Measurements from ENCODE around the gene LRRC49.

Gene LRRC49

GRCh38 chr15:71057581-71057980 is 165.0 kb downstream of the LRRC49 start:
- DNase-seq (ENCODE audit: low spot score), result no peak
- TF ChIP-seq, protein P1, sequence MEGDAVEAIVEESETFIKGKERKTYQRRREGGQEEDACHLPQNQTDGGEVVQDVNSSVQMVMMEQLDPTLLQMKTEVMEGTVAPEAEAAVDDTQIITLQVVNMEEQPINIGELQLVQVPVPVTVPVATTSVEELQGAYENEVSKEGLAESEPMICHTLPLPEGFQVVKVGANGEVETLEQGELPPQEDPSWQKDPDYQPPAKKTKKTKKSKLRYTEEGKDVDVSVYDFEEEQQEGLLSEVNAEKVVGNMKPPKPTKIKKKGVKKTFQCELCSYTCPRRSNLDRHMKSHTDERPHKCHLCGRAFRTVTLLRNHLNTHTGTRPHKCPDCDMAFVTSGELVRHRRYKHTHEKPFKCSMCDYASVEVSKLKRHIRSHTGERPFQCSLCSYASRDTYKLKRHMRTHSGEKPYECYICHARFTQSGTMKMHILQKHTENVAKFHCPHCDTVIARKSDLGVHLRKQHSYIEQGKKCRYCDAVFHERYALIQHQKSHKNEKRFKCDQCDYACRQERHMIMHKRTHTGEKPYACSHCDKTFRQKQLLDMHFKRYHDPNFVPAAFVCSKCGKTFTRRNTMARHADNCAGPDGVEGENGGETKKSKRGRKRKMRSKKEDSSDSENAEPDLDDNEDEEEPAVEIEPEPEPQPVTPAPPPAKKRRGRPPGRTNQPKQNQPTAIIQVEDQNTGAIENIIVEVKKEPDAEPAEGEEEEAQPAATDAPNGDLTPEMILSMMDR (IDR thresholded peaks at IDR 0.05; ENCODE audit: extremely low read depth, insufficient read depth, missing control alignments), result no peak
- in situ Hi-C loops (cut with MboI; ENCODE audit: low pct_unique_long_range_greater_than_20kb, low sequenced_read_pairs, unreplicated experiment), result no loop called here

DNA sequence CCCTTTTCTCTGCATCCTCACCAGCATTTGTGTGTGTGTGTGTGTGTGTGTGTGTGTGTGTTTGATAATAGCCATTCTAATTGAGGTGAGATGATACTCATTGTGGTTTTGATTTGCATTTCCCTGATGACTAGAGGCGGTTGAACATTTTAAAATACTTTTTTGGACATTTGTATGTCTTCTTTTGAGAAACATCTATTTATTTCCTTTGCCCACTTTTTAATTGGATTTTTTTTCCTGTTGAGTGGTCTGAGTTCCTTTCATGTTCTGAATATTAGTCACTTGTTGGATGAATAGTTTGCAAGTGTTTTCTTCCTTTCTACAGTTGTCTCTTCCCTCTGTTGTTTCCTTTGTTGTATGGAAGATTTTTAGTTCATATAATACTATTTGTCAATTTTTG is 168.4 kb downstream of the LRRC49 start:
- TF ChIP-seq, protein P1 (IDR thresholded peaks at IDR 0.05; ENCODE audit: extremely low read depth, insufficient read depth, missing control alignments), result no peak
- in situ Hi-C loops (cut with MboI; ENCODE audit: low pct_unique_long_range_greater_than_20kb, low sequenced_read_pairs, unreplicated experiment), result no loop called here
- no peak for DNase-seq (ENCODE audit: low spot score)

DNA sequence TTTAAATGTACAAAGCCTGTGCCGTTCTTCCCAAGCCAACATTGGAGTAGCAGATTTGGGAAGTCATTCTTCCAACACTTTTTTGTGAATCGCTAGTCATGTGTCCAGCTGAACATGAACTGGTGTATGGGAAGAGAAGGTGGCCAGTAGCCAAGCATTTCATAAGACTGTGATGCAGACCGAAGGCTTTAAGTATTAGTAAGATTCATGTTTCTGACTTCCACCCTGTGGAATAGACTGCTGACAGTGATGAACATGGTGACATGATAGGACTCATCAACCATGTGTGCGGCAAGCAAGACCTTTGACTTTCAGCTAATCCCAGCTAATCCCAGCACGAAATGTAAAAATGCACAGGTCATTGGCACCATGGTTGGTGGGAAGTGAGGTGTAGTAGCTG is 174.4 kb downstream of the LRRC49 start:
- TF ChIP-seq, protein P1 (IDR thresholded peaks at IDR 0.05; ENCODE audit: extremely low read depth, insufficient read depth, missing control alignments), result no peak
- in situ Hi-C loops (cut with MboI; ENCODE audit: low pct_unique_long_range_greater_than_20kb, low sequenced_read_pairs, unreplicated experiment), result no loop called here
- no peak for DNase-seq (ENCODE audit: low spot score)

DNA sequence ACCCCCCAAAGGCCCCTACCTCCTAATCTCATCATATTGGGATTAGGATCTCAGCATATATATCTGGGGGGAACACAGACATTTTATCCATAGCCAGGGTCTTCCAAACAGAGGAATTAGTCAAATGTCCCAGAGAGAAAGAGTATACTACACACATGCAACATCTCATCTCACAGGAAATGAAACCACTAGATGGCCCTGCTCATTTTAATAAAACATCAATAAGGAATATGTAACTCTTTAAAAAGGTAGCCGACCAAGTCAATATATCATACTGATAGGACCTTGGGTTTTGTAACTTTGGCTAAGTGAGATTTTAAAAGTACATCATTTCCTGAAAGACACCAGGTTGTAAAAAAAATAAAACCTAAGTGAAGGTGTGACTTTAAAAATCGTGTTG is 177.1 kb downstream of the LRRC49 start:
- no peak for DNase-seq (ENCODE audit: low spot score)
- TF ChIP-seq, protein P1 (IDR thresholded peaks at IDR 0.05; ENCODE audit: extremely low read depth, insufficient read depth, missing control alignments), result peak; percentile 11
- in situ Hi-C loops (cut with MboI; ENCODE audit: low pct_unique_long_range_greater_than_20kb, low sequenced_read_pairs, unreplicated experiment), result no loop called here

DNA sequence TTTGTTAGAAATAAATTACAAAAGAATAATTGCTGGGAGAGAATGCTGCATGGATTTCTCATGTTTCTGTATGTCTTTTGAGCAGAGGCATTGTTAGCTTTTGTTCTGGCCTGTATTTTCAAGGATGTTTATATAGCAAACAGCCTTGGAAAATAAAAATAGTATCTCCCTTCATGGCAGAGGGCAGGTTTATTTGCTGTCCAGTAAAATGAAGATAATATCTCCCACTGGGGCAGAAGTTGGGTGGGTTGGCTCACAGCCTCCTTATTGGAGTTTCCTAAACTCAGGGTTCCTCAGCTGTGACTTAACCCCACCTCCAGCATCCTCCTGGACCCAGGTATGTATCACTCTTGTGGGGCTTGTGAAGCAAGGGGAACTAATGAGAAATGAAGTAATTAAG is 178.9 kb downstream of the LRRC49 start:
- no peak for DNase-seq (ENCODE audit: low spot score)
- TF ChIP-seq, protein P1 (IDR thresholded peaks at IDR 0.05; ENCODE audit: extremely low read depth, insufficient read depth, missing control alignments), result no peak
- in situ Hi-C loops (cut with MboI; ENCODE audit: low pct_unique_long_range_greater_than_20kb, low sequenced_read_pairs, unreplicated experiment), result no loop called here

DNA sequence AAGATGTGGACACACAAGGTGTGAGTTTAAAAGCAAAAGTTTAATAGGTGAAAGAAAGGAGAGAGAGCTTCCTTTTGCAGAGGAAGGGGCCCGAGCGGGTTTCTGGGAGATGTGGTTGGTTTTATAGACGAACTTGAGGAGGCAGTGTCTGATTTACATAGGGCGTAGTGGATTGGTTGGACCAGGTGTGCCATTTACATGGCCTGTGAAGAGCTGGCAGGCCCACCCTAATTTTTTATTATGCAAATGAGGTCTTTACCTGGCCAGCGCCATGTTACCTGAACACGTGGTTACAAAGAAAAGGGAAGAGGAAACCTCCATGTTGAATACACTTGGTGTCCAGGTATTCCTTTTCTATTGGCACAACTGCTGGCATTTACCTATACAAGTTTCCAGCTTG is 179.8 kb downstream of the LRRC49 start:
- no peak for DNase-seq (ENCODE audit: low spot score)
- in situ Hi-C loops (cut with MboI; ENCODE audit: low pct_unique_long_range_greater_than_20kb, low sequenced_read_pairs, unreplicated experiment), result no loop called here
- TF ChIP-seq, protein P1 (IDR thresholded peaks at IDR 0.05; ENCODE audit: extremely low read depth, insufficient read depth, missing control alignments), result no peak
